NCI-H2029 (cell line): ENCODE data around the gene CDC42EP1.
"Not testable (repeated sequence)": the region's sequence is repeated elsewhere in the genome, so short reads cannot be mapped to it uniquely, and the experiment has no call there.

Source experiments
- DNase-seq: peaks from one replicate; lab custom pipeline; 2025; lab: John Stamatoyannopoulos, UW

CDC42EP1 gene

GRCh38 chr22:37559901-37560607, at the start of gene CDC42EP1:
Gene CDC42EP1, plus strand, starts transcription at chr22:37560480. Its CDS starts 5,870 bp downstream, at chr22:37566350.
- no peak for DNase-seq

GRCh38 chr22:37511395-37512104, 48.7 kb upstream of the CDC42EP1 start:
- DNase-seq: no peak

- DNase-seq: no peak
Observed at GRCh38 chr22:37514526-37515051, 45.7 kb upstream of the CDC42EP1 start.

- DNase-seq: no peak
Observed at GRCh38 chr22:37515901-37516300, 44.4 kb upstream of the CDC42EP1 start.

GRCh38 chr22:37516456-37516855, 43.8 kb upstream of the CDC42EP1 start:
- DNase-seq: no peak

GRCh38 chr22:37517826-37518450, 42.3 kb upstream of the CDC42EP1 start:
- DNase-seq: no peak

GRCh38 chr22:37518509-37519267, 41.6 kb upstream of the CDC42EP1 start:
- no peak for DNase-seq

GRCh38 chr22:37519268-37520195, 40.7 kb upstream of the CDC42EP1 start, which contains the start of gene CARD10:
Gene CARD10, minus strand, starts transcription at chr22:37519415. Its CDS starts 215 bp downstream, at chr22:37519200.
- DNase-seq: peak; percentile 11

GRCh38 chr22:37520776-37521191, 39.5 kb upstream of the CDC42EP1 start:
- DNase-seq: no peak

- DNase-seq: no peak
Observed at GRCh38 chr22:37521236-37521739, 39.0 kb upstream of the CDC42EP1 start.

GRCh38 chr22:37522482-37522881, 37.8 kb upstream of the CDC42EP1 start:
- DNase-seq: no peak

GRCh38 chr22:37525073-37525745, 35.1 kb upstream of the CDC42EP1 start:
- DNase-seq: no peak

- no peak for DNase-seq
Observed at GRCh38 chr22:37525746-37526350, 34.4 kb upstream of the CDC42EP1 start.

- DNase-seq: no peak
Observed at GRCh38 chr22:37526376-37526775, 33.9 kb upstream of the CDC42EP1 start.

- DNase-seq: not testable (repeated sequence)
Observed at GRCh38 chr22:37527081-37527752, 33.1 kb upstream of the CDC42EP1 start.

GRCh38 chr22:37527952-37528351, 32.3 kb upstream of the CDC42EP1 start:
- DNase-seq: not testable (repeated sequence)

GRCh38 chr22:37529652-37530345, 30.5 kb upstream of the CDC42EP1 start:
- peak; percentile 50 for DNase-seq

- DNase-seq: peak; percentile 37
Observed at GRCh38 chr22:37533995-37534394, 26.3 kb upstream of the CDC42EP1 start.
